ENCODE measurements around the gene ACAD9.

DNA sequence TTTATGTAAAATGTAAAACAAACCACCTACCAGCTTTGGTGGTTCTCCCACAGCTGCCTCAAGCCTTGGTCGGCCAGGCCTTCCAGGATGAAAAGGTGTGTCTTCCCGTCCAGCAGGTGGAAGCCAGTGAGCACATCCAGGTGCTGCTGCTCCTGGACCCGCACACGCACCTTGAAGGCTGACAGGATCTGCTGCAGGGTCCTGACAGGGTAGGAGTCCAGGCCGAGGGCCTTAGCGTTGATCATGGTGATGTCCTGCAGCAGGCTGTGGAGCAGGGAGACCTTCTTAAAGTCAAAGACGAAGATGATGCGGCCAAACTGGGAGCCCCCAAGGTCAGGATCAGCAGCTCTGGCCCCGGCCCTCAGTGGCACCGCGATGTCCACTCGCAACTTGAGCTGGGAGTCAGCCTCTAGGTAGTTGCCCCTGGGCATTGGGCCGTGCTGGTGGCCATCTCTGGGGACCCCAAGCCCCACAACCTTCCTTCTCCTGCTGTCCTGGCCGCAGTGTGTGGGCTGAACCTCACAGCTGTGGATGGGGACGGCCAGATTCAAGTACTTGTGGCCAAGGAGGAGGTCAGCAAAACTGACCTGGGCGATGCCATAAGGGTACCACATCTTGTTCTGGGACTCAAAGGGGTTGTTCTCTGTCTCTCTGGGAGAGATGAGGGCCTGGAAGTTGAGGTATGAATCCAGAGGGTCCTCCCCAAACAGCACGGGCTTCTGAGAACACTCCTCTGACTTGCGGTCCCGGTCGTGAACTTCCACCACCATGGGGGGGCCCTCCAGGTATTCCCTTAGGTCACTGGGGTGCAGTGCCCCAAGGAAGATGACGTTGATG is 65.8 kb downstream of the ACAD9 start:
- TF ChIP-seq, protein P1, sequence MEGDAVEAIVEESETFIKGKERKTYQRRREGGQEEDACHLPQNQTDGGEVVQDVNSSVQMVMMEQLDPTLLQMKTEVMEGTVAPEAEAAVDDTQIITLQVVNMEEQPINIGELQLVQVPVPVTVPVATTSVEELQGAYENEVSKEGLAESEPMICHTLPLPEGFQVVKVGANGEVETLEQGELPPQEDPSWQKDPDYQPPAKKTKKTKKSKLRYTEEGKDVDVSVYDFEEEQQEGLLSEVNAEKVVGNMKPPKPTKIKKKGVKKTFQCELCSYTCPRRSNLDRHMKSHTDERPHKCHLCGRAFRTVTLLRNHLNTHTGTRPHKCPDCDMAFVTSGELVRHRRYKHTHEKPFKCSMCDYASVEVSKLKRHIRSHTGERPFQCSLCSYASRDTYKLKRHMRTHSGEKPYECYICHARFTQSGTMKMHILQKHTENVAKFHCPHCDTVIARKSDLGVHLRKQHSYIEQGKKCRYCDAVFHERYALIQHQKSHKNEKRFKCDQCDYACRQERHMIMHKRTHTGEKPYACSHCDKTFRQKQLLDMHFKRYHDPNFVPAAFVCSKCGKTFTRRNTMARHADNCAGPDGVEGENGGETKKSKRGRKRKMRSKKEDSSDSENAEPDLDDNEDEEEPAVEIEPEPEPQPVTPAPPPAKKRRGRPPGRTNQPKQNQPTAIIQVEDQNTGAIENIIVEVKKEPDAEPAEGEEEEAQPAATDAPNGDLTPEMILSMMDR (conservative IDR thresholded peaks at IDR 0.05 in 1 of 2, IDR thresholded peaks at IDR 0.05 in 1 of 2; ENCODE audit: low read depth in 1 of 2, low read length in 2 of 2), result no peak
- no peak for TF ChIP-seq EZH2 (IDR thresholded peaks at IDR 0.05; ENCODE audit: low read length, missing control alignments)
